ENCODE data around the gene SCAI.
"Not testable (repeated sequence)": the region's sequence is repeated elsewhere in the genome, so short reads cannot be mapped to it uniquely, and the experiment has no call there.

SCAI gene

GRCh38 chr9:125100822-125101221 is 42.5 kb downstream of the SCAI start:
- DNase-seq: no peak

GRCh38 chr9:125099816-125100215 is 43.5 kb downstream of the SCAI start:
- no peak for DNase-seq

- no peak for DNase-seq
These were observed 47.4 kb downstream of the SCAI start for GRCh38 chr9:125095821-125096443.

GRCh38 chr9:125091121-125091520 is 52.2 kb downstream of the SCAI start:
- DNase-seq: no peak

- no peak for DNase-seq
These were observed 54.0 kb downstream of the SCAI start for GRCh38 chr9:125089331-125089730.

GRCh38 chr9:125088752-125089151 is 54.6 kb downstream of the SCAI start:
- no peak for DNase-seq

GRCh38 chr9:125085703-125086477 is 57.4 kb downstream of the SCAI start:
- DNase-seq: no peak

GRCh38 chr9:125082197-125082596 is 61.1 kb downstream of the SCAI start:
- not testable (repeated sequence) for DNase-seq

- DNase-seq: not testable (repeated sequence)
These were observed 62.5 kb downstream of the SCAI start for GRCh38 chr9:125080797-125081196.

- no peak for DNase-seq
These were observed 63.4 kb downstream of the SCAI start for GRCh38 chr9:125079931-125080330.

GRCh38 chr9:125075997-125076396 is 67.3 kb downstream of the SCAI start:
- DNase-seq: no peak

- DNase-seq: no peak
These were observed 68.4 kb downstream of the SCAI start for GRCh38 chr9:125074976-125075375.

- no peak for DNase-seq
These were observed 76.3 kb downstream of the SCAI start for GRCh38 chr9:125066839-125067619.

GRCh38 chr9:125061391-125061790 is 81.9 kb downstream of the SCAI start:
- DNase-seq: no peak

- no peak for DNase-seq
These were observed 93.9 kb downstream of the SCAI start for GRCh38 chr9:125049212-125050049.

- no peak for DNase-seq
These were observed 99.7 kb downstream of the SCAI start for GRCh38 chr9:125043631-125044030.

GRCh38 chr9:125043148-125043547 is 100.2 kb downstream of the SCAI start:
- no peak for DNase-seq

- DNase-seq: no peak
These were observed 105.2 kb downstream of the SCAI start for GRCh38 chr9:125038166-125038565.

GRCh38 chr9:125028041-125028440 is 115.3 kb downstream of the SCAI start:
- no peak for DNase-seq

GRCh38 chr9:125024917-125025316 is 118.4 kb downstream of the SCAI start:
- DNase-seq: no peak

- no peak for DNase-seq
These were observed 122.3 kb downstream of the SCAI start for GRCh38 chr9:125021069-125021468.

GRCh38 chr9:125015655-125016054 is 127.7 kb downstream of the SCAI start:
- not testable (repeated sequence) for DNase-seq

- not testable (repeated sequence) for DNase-seq
These were observed 131.3 kb downstream of the SCAI start for GRCh38 chr9:125012013-125012412.

All from GDM1 (cell line).